HG03060 (cell line): Measurements from ENCODE around the gene PCNX1.

Experiments
- ATAC-seq: cut with Tn5 transposase; IDR thresholded peaks from one replicate; pipeline ENCODE4 v1.9.1; 2021; ENCODE audit warnings: low read depth, moderate number of reproducible peaks; ENCODE audit not compliant: unreplicated experiment

Gene PCNX1

DNA sequence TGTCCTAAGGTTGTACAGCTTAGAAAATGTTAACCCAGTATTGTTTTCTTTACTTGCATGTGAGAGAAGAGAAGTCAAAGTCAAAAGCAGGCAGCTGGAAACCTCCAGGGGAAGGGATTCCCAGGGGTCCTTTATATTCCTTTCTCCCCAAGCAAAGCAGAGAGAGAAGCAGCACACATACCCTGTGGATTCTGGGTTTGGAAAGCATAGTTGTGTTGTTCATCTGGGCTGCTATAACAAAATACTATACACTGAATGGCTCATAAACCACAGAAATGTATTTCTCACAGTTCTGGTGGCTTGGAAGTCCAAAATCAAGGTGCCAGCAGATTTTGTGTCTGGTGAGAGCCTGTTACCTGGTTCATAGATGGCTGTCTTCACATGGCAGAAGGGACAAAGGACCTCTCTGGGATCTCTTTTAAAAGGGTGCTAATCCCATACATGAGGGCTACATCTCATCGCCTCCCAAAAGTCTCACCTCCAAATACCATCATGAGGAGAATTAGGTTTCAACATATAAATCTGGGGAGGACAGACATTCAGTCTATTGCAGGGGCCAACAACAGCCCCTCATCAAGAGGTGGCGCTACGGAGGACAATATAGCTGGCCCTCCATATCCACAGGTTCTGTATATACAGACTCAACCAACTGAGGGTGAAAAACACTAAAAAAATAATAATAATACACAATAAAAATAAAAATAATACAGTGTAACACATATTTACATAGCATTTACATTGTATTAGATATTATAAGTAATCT is 19.3 kb upstream of the PCNX1 start:
- no peak for ATAC-seq

GRCh38 chr14:70888681-70889175 is 18.5 kb upstream of the PCNX1 start:
- no peak for ATAC-seq

DNA sequence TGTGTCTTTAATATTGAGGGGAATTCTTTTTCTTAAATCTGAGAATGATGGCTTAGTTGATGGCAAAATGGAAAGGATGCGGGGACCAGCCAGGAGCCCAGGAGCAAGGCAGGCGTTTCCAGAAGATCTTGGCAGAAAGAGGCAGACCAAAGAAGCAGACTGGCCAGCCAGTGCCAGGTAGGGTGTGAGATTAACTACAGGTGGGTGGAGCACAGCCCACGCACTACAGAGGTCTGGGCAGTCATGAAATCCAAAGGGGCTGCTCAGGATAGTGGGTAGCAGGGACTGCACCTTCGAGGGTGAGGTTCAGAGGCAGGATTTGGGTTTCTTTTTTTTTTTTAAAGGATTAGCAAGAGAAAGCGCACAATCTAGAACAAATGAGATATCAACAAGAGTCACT is 17.7 kb upstream of the PCNX1 start:
- no peak for ATAC-seq

GRCh38 chr14:70890826-70891659 is 16.2 kb upstream of the PCNX1 start:
- ATAC-seq, result no peak

DNA sequence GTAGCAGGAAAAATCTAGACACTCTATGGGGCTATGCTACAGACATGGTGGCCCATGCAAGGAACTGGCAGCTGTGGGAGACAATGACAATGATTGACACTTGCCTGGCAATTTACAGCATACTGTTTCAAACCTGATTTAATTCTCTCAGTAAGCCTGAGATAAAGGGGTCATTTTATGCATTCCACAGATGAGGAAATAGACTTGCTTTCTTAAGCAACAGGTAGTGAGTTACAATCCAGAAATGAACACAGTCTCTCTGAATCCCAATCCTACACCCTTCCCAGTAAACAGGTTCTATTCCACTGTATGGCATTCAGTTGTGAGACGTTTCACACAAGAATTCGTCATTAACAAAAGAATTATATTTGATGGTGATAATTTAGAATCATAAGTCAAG is 15.5 kb upstream of the PCNX1 start:
- no peak for ATAC-seq

DNA sequence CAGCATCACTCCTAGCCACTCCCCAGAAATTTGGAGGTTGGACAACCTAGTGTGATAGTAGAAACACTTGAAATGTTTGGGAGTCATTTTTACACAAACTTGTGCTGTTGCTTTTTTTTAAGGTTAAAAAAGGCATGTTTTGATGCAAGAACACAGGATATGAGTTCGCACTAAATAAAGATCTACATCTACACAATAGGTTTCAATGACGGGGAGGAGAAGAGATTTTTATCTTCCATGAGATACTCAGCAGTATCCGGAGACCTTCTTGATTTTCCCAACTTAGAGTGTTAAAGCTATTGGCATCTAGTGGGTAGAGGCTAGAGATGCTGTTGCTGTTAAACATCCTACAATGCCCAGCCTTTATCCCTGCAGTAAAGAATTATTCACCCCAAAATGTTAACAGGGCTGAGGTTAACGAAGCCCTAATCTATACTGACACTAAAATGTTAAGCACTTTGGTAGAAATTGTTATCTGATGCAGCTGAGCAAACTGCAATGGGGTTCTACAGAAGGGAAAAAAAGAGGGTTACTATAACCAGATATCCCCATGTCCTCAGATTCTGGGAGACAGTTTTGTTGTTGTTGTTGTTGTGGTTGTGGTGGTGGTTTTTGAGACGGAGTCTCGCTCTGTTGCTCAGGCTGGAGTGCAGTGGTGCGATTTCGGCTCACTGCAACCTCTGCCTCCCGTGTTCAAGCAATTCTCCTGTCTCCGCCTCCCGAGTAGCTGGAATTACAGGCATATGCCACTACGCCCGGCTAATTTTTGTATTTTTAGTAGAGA is 14.0 kb upstream of the PCNX1 start:
- no peak for ATAC-seq

GRCh38 chr14:70893858-70894291 is 13.4 kb upstream of the PCNX1 start:
- no peak for ATAC-seq

DNA sequence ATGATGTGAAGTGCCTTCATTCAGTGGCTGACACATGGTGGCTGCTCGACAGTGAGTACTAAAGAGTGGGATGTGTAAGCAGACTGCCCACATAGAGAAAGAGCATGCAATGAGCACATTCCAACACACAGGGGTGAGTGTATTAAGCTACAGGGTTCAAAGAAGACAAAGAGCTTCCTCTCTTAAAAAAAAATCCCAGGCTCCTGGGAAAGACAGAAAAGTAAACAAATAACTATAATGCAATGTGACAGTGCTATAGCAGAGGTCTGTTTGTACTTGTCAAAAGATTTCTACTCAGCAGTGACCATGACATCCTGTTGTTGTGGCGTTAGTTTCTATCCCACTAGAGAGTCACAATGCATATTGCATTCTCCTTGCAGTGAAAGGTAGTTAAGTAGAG is 12.4 kb upstream of the PCNX1 start:
- ATAC-seq, result no peak

GRCh38 chr14:70896317-70896716 is 10.9 kb upstream of the PCNX1 start:
- ATAC-seq, result no peak

- no peak for ATAC-seq
Measured at GRCh38 chr14:70896981-70897380, 10.3 kb upstream of the PCNX1 start.

DNA sequence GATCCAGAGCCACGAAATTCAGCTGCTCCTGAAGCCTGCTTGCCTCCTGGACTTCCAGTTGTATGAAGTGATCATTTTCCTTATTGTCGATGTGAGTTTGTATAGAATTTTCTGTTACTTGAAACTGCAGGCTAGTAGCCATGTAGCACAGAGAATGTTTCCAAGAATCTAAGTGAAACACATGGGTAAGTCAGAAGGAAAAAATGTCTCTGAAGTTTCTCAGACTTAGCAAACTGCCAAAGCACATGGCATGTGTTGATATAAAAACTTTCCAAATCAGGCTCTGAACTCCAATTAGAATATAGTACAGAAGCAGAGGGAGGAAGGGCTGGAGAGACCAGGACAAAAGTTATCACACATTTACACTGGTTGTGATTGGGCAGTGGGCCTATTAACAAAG is 9.8 kb upstream of the PCNX1 start:
- no peak for ATAC-seq

DNA sequence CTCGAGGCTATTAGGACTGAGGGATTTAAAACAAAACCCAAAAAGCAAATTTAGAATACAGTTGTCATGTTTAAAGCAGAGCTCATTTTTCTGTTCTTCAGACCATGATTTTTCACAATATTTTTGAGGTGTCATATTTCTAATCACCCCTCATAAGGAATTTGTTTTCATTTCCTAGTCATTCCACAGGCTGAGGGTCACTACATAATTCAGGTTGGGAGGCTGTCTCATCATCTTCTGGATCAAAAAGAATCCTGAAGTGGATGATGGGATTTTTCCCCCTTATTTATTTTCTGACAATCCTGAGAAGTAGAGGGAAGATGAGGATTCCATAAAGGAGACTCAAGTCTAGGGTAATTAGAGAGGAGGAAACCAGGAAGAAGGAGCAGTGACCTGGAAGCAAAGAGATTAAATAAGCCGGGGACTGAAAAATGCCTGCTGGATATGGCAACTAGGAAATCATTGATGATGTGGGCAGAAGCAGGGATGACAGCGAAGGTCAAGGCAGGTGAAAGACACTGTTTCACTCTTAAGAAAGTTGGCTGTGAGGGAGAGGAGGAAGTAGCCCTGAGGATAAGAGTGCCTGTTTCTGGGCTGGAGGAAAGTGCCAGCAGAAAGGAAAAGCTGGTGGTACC is 9.0 kb upstream of the PCNX1 start:
- ATAC-seq, result no peak

DNA sequence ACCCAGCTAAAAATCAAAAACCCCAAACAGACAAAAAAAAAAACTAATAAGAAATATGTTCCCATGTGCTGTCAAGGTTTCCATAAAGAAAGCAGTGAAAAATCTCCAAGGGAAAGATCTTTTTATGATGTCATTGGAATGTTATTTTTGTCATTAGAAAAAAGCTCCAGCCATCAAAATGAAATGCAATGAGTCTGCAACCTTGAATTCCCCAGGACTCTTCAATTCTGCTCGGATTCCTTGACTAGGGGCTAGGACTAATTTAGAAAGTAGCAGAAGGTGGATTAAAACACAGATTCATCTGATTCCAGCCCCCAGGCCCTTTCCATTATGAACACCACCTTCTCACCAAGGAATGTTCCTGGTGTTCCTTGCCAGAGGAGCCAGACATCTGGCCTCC is 6.0 kb upstream of the PCNX1 start:
- no peak for ATAC-seq

DNA sequence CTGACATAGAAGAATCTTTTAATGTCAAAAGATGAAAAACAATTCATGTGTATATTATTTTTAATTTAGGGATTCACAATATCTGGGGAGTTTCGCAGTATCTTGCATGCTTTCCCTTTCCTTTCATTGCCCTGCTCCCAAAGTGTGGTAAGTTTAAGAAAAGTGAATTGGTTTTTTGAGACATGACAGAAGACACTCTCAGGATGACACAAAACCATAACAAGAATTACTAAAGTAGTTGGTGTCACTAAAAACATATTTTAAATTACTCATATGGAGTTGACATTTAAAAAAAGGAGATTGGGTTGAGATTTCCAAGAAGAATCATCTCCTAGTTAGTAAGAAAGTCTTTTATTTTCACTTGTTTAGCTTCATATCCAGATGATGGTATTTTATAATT is 5.1 kb upstream of the PCNX1 start:
- no peak for ATAC-seq

DNA sequence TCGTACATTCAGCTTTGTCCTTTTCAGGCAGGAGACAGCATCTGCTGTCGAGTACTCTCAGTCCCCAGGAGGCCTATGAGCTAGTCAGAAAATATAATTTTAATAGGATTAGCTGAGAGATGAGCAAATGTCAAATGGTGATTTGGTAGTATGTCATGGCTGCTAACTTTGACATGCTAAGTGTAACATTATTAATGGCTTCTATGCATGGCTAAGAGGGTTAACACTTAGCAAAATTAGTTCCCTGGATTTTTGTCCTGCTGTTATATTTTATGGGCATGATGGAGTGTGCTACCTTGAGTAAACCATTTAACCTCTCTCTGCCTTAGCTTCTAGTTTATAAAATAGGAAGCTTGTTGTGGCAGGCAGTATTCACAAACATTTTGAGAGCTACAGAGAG is 2.9 kb upstream of the PCNX1 start:
- ATAC-seq, result no peak

DNA sequence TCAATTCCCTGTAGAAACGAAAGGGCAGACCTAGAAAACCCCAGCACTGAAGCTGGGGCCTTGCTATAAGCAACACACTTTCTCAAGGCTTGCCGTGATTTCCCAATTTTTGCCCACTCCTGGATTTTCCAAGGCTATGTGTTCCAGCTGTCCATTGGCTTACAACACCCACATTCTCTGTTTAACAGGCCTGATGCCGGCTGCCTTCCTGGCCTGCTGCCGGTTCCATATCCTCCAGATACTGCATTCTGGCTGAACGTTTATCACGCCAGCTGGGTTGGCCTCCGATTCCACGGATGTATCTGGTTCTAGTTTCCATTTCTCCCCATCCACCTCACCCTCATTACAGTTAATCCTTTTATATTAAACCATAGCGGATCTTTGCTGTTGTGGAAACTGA is 2.0 kb upstream of the PCNX1 start:
- ATAC-seq, result no peak

GRCh38 chr14:70906793-70907175 is 475 bp upstream of the PCNX1 start:
- no peak for ATAC-seq

DNA sequence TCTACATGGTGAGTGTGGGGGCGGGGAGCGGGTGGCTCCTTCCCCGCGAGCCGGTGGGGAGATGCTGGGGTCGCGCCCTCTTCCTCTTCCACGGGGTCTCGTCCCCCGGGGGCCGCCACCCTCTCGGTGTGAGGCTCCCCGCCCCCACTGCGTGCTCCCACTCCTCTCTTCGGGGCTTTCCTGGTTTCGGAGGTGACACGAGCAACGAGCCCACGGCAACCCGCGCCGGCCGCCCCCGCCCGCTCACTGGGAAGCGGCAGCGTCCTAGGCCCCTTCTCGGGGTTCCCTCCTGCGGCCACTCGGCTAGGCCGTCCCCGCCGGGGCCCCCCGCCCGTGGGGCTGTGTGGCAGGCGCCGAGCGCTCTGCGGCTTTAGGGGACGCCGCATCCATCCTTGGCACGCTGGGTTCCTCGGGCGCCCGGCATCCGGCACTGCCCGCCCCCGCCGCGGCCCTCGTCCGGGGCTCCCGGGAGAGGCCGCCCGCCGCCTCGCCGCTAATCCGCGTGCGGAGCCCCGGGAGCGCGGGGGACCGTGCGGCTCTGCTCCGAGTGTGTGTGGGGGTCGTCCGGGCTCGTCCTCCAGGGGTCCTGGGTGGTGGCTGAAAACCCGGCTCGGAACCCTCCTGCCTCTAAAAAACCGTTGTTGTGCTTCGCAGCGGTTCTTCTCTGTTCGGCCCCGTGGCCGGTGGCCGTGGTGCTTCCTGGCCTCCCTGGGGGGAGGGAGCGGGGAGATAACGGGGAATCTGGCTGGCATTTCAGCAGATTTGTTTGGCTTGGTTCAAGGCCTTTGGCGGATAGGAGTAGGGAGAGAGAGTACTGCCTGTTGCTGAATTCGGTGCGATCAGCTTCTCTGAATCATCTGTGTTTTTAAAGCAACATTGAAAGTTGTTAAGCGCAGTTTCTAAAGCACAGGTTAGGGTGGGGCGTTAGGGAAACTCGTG is 1.0 kb downstream of the PCNX1 start:
- peak; percentile 12 for ATAC-seq

GRCh38 chr14:70908935-70909641 is 1.8 kb downstream of the PCNX1 start:
- no peak for ATAC-seq
